Fibroblast of mammary gland (primary cell): Measurements from ENCODE around the gene GRAMD4.

Experiments used
- DNase-seq: peaks from one replicate; pipeline ENCODE4 v3.0.0-alpha.2; 2010; ENCODE audit warnings: low read depth
- H3K4me3 ChIP-seq: 2 replicates; pipeline ENCODE4 v1.5.1; 2011; ENCODE audit warnings: low read depth, mild to moderate bottlenecking, low read length, moderate library complexity; ENCODE audit not compliant: control insufficient read depth
- TF ChIP-seq, protein P1 (sequence below): conservative IDR thresholded peaks from 2 replicates; pipeline ENCODE4 v1.5.1; 2011; ENCODE audit warnings: low read depth, low read length, inconsistent platforms; ENCODE audit not compliant: control insufficient read depth, insufficient read depth

GRAMD4 gene, protein sequence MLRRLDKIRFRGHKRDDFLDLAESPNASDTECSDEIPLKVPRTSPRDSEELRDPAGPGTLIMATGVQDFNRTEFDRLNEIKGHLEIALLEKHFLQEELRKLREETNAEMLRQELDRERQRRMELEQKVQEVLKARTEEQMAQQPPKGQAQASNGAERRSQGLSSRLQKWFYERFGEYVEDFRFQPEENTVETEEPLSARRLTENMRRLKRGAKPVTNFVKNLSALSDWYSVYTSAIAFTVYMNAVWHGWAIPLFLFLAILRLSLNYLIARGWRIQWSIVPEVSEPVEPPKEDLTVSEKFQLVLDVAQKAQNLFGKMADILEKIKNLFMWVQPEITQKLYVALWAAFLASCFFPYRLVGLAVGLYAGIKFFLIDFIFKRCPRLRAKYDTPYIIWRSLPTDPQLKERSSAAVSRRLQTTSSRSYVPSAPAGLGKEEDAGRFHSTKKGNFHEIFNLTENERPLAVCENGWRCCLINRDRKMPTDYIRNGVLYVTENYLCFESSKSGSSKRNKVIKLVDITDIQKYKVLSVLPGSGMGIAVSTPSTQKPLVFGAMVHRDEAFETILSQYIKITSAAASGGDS

DNA sequence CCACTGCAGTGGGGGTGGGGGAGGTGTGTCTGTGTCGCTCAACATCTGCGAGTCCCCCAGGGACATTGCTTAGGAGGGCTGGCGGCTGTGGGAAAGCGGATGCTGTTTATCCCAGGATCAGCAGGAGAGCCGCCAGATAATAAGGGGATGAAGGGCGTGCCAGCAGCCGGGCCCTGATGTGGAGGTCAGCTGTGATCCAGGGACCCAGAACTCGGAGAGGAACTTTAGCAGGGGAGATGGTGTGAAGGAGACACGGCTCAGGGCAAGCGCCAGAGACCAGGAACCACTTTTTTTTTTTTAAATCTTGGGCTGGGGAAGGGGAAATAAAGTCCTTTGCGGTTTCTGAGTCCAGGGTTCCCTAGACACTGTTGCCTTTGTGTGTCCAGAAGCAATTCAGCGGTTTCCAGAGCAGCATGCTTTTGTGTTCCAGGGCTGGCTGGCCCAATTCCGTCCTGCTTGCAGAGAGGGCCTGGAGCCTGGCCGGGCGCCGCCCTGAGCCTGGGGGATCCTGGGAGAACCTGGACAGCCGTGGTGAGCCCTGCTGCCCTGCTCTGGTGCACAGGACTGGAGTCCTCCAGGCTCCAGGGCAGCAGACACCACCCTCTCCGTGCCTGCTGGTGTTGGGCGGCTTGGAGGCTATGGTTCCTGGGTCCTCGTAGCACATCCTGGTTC is at the start of gene GRAMD4:
Gene GRAMD4, plus strand, starts transcription at position 557 of the 672 bp plus-strand sequence. CDS start 6,414 bp downstream, outside the sequence.
- TF ChIP-seq, protein P1, sequence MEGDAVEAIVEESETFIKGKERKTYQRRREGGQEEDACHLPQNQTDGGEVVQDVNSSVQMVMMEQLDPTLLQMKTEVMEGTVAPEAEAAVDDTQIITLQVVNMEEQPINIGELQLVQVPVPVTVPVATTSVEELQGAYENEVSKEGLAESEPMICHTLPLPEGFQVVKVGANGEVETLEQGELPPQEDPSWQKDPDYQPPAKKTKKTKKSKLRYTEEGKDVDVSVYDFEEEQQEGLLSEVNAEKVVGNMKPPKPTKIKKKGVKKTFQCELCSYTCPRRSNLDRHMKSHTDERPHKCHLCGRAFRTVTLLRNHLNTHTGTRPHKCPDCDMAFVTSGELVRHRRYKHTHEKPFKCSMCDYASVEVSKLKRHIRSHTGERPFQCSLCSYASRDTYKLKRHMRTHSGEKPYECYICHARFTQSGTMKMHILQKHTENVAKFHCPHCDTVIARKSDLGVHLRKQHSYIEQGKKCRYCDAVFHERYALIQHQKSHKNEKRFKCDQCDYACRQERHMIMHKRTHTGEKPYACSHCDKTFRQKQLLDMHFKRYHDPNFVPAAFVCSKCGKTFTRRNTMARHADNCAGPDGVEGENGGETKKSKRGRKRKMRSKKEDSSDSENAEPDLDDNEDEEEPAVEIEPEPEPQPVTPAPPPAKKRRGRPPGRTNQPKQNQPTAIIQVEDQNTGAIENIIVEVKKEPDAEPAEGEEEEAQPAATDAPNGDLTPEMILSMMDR, result no peak
- H3K4me3 ChIP-seq, result no peak within 1 kb of the TSS
- DNase-seq, result no peak

DNA sequence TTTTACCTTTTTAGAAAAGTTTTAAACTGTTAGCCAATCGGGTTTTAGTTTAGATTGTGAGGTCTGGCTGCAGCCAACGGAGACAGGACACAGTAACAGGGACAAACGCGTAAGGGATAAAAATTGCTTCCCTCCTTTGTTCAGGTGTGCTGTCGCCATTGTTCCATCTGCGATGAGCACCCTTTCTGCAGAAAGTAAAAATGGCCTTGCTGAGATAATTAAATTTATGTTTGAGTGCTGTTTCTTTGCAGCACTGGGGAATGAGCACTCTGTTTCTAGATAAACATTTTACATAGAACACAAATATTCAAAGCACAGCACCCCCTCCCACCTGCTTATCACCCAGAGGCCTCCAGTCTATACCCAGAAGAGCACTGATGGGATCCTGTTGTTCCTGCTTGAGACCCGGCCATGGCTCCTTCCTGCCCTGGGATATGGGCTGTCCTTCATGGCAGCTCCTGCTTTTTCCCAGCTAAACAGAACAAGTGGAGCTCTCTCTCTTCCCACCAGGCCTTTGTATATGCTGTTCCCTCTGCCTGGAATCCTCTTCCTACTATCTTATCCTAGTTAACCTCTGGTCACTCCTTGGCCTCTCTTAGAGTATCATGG is 48.4 kb upstream of the GRAMD4 start:
- no peak overlapping the region for H3K4me3 ChIP-seq
- TF ChIP-seq, protein P1, result no peak
- no peak for DNase-seq

DNA sequence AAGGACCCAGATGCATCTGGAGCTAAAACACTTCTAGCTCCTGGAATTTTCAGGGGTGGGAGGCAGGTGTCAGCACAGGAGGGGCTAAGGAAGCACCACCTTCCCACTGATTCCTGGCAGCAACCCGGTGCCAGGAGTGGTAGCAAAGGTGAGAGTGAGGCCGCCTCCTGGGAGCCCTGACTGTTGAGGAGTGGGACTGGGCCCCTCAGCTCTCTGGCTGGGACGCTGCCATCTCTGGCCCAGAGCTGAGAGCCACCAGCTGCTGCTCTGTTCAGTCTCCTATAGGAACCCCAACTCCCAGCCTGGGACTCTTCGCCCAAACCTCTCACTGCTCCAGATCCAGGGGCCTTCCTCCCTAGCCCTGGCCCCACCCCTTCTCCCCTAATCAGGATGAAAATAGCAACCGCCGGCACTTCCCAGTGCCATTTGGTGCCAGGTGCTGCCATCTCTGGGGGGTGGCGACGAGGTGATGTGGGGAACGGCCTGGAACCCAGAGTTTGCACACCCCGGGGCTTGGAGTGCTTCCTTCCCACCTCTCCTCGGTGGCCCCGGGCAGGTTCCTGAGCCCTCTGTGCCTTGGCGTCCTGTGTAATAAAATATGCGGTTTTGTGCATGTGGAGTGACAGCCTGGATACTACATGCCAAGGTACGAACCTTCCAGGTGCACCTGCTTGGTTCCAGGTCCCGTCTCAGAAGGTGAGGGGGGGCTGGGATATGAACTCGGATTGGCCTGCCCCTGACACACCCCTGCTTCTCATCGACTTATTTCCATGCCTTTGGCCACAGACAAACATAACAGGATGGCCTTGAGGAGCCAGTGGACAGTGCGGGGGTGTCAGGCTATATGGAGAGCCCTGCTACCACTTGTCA is 47.0 kb upstream of the GRAMD4 start:
- no peak overlapping the region for H3K4me3 ChIP-seq
- no peak for DNase-seq
- TF ChIP-seq, protein P1, result no peak

DNA sequence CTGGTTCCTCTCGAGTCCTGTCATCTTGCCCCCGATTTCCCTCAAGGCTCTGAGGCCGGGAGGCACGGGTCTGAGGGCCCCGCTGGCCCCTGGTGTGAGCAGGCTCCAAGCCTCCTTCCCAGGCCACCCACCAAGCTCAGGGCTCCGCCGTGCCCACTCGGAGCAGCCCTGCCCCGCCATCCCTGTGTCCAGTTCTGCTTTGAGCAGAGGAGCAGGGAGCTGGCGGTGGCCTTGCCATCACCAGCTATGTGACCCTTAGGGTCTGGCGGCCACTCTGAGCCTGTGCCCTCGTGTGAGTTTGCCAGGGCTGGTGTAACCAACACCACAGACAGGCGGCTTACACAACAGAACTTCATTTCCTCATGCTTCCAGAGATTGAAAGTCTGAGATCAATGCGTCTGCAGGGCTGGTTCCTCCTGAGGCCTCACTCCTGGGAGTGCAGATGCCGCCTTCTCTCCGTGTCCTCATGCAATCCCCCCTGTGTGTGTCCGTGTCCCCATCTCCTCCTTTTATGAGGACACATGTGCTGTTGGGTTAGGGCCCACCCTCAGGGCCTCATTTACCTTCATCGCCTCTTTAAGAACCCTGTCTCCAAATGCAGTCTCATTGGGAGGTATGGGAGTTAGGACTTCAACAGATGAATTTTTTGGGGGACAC is 46.3 kb upstream of the GRAMD4 start:
- no peak overlapping the region for H3K4me3 ChIP-seq
- TF ChIP-seq, protein P1, result no peak
- no peak for DNase-seq

DNA sequence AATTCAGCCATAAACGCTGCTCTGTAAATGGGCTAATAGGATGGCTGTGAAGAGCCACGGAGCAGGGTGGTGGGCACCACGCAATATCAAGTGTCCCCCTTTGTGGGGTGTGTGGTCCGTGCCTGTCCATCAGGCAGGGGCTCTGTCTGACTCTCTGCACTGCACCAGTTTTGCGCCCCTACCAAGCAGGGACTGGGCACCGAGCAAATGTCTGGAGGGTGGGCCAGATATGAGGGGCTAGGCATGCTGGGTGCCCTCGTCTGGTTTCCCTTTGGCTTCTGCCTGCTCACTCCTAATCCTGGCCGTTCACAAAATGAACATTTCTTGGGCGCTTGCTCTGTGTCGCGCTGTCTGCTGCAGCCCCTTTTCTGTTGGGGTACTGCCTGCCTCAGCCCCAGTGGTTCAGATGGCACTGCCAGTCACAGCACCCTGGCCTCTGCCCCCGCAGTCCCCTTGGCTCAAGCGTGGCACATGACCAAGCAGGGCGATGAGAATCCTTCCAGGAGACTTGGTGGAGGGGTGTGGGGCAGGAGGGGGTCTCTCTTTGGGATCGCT is 45.7 kb upstream of the GRAMD4 start:
- no peak overlapping the region for H3K4me3 ChIP-seq
- DNase-seq, result no peak
- TF ChIP-seq, protein P1, result no peak
